HG02884 (cell line): ENCODE results near the gene QDPR.
A peak's percentile ranks its signal among the peaks of the same experiment; 100 is the strongest.

Source experiments
- ATAC-seq: cut with Tn5 transposase; IDR thresholded peaks from one replicate; pipeline ENCODE4 v1.9.1; 2021; ENCODE audit warnings: mild to moderate bottlenecking, moderate library complexity; ENCODE audit not compliant: unreplicated experiment

The QDPR gene

GRCh38 chr4:17528551-17529165, 16.8 kb upstream of the QDPR start:
- no peak for ATAC-seq

- no peak for ATAC-seq
These were observed 15.0 kb upstream of the QDPR start for GRCh38 chr4:17526695-17527477.

DNA sequence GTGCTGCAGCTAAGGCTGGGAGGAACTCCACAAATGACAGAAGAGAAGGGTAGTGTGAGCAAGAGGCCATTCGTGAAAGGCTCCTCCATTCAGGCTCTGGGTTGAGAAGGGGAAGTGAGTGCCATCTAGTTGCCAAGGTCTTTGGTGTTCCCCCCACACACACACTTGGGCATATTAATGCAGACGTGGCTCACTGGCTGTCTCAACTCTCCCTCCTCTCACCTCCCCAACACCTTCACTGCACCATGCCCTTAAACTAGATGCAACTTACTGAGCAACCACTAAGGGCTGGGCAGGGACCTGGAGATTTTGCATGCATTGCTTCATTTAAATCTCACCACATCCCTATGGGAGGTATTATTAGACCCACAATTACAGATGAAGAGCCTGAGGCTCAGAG, 11.8 kb upstream of the QDPR start:
- no peak for ATAC-seq

- ATAC-seq: no peak
These were observed 9.7 kb upstream of the QDPR start for GRCh38 chr4:17521595-17521994.

GRCh38 chr4:17517664-17518063, 5.8 kb upstream of the QDPR start:
- ATAC-seq: no peak

- no peak for ATAC-seq
These were observed 5.1 kb upstream of the QDPR start for GRCh38 chr4:17516980-17517379.

DNA sequence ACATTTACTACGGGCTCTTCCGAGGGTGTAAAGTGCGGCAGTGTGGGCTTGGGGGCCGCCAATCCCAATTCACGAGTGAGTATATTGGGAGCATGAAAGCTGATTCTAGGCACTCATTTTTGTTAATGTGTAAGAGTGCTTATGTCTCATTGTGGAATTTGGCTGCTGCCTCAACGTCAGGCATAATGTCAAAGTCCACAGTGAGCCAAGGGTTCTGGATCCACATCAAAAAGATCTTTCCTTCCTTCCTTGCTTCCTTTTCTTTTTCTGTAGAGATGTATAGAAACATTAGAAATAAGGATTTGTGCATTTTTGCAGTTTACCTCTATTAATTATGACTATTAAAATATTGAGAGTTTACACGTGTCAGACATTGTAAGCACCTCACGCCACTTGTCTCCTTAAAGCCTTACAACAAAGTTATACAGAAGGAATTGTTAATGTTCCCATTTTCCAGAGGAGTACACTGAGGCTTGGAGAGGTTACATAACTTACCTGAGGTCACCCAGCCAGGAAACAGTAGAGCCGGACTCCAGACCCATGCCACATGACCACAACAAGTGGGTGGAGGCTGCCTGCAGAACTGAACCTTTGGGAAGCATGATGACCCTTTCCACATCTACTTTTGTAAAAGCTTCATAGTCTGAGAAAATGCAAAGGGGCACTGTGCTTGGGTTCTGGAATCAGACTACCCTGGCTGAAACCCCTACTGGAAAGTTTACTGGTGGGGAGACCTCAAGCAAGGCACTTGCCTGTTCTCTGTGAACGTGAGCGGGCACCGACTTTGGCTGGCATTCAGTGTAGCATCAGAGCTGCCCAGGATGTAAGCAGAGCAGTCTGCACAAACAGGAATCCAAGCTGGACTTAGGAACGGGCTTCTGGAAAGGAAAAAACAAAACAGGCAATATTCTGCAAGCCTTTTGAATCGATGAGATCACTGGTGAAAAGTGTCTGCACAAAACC, 3.8 kb upstream of the QDPR start:
- no peak for ATAC-seq

DNA sequence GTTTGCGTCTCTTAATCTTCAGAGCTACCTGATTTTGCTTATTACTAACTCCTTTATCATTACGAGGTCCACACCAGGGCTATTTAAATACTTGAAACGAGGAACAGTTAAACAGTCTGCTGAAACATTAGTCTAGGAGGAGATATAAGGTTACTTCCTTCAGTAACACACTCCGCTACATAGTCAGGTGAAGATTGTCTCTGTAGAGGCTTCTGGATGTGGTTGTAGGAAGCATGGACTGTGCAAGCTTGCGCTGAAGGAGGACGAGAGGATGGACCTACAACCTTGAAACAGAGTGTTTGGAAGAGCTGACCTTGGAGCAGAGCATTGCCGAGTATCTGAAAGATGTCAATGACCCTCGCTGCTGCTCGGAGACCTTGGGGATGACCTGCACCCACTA, 3.0 kb upstream of the QDPR start, which contains the start of gene CLRN2:
Gene CLRN2, plus strand, starts transcription at position 301 of the 400 bp plus-strand sequence. CDS start 102 bp downstream, outside the sequence.
- no peak for ATAC-seq

- ATAC-seq: no peak
These were observed 1.2 kb upstream of the QDPR start for GRCh38 chr4:17512973-17513665.

- ATAC-seq: peak; percentile 49
These were observed 361 bp downstream of the QDPR start for GRCh38 chr4:17511509-17511949.

GRCh38 chr4:17511051-17511450, 839 bp downstream of the QDPR start:
- no peak for ATAC-seq

DNA sequence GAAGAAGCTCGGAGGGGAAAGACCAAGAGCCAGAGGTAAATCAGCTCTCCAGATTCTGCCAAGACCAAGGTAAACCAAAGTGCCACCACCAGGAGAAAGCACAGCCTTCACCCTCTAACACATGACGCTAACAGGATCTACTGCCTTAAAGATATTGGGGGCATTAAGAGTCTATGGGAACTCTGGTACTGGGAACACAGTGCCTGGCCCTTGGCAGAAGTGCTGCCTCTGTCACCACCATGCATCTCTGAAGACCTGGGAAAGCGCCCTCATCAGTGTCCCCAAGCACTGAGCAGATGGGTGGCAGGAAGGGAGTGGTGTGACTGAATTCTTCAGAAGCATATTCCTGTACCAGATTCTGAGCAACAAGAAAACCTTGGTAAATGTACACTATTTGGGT, 1.3 kb downstream of the QDPR start:
- ATAC-seq: no peak

DNA sequence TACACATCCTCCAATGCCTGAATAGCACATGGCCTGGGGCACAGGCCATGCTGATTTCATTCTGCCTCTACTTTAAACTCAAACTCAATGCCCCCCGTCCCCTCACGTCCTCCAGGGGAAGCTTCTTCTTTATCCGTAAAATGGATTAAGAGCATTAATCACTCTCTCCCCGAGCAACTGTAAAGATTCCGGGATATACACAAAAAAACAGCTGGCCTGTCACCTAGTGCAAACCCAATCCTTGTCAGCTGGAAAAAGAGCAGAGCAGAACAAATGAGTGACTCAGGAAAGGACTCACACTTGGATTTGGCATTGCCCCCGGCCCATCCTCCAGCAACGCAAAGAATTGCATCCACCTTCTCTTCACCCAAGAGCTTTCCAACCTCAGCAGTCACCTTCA, 7.8 kb downstream of the QDPR start:
- no peak for ATAC-seq

- ATAC-seq: no peak
These were observed 9.1 kb downstream of the QDPR start for GRCh38 chr4:17502756-17503155.

DNA sequence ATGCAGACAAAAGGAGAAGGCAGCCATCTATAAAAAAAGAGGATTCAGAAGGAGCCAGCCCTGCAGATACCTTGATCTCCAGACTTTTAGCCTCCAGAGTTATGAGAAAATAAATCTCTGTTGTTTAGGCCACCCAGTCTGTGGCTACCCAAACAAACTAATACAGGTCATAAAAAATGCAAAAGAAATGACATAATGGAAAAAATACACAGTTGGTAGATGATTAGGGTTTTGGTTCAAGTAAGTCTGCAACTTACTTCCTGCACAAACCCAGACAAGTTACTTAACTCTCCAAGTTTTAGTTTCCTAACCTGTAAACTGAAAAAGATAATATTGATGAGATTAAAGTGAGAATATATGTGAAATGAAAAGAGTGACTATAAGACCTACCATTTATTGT, 11.3 kb downstream of the QDPR start:
- no peak for ATAC-seq

GRCh38 chr4:17497890-17498523, 13.9 kb downstream of the QDPR start:
- no peak for ATAC-seq

DNA sequence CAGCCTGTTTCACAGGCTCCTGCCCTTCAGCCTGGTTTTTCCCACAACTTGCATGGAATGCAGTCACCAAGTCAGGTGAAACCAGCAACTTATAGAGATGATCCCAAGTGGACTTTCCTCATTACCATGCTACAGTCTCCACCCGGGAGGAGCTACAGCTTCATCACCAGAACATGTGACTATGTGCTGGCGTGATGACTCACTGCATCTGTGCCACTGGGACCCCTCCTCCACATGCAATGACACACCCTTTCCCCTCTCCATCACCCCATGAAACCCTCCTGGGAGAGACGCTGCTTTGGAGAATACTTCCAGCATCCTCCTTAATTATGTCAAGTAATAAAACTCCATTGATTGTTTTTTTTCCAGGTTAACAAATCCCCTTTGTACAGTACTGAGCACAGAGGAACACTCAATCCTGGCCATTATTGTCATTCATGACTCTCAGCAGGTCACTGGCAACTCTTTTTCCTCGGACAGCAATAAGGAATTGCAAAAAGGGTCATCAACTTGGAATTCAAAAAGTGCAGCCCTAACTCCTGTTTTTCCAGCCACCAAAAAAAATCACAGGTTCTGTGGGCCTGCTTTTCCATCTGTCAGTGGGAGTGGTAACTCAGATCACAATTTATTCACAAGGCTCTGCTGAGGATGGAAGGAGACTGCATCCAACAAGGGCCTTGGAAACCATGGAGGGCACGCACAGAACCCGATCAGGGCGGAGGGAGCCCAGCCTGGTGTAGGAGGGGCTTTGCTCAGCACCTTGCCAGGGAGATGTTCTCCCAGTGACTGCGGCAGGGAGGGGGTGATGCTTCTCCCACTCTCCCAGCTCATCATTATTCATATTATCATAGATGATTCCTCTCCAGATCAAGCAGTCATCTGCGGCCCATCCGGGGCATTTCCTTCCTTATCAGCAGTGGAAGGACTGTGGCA, 17.4 kb downstream of the QDPR start:
- no peak for ATAC-seq

DNA sequence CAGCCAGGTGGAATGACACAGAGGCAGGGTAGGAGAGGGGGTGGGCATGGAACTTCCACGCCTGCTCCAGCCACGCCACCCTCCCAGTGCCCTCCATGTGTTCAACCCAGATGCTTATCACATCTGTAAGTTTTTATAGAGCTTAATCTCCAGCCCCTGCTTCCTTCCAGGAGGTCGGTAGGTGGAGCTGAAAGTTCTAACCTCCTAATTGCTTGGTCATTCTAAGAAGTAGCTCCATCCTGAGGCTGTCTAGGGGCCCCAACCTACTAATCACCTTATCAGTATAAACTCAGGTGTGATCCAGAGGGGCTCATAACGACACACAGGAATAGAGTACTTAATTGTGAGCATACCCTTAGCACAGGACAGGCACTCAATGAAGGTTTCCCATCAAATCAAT, 18.3 kb downstream of the QDPR start:
- ATAC-seq: no peak

GRCh38 chr4:17492876-17493275, 19.0 kb downstream of the QDPR start:
- ATAC-seq: no peak
